GM19240 (cell line): ENCODE data around the gene HASPIN.
A peak's percentile ranks its signal among the peaks of the same experiment; 100 is the strongest.

Source experiments
- DNase-seq: peaks from one replicate; pipeline ENCODE4 v3.0.0; 2011; ENCODE audit warnings: low spot score; ENCODE audit not compliant: insufficient read length

HASPIN gene

DNA sequence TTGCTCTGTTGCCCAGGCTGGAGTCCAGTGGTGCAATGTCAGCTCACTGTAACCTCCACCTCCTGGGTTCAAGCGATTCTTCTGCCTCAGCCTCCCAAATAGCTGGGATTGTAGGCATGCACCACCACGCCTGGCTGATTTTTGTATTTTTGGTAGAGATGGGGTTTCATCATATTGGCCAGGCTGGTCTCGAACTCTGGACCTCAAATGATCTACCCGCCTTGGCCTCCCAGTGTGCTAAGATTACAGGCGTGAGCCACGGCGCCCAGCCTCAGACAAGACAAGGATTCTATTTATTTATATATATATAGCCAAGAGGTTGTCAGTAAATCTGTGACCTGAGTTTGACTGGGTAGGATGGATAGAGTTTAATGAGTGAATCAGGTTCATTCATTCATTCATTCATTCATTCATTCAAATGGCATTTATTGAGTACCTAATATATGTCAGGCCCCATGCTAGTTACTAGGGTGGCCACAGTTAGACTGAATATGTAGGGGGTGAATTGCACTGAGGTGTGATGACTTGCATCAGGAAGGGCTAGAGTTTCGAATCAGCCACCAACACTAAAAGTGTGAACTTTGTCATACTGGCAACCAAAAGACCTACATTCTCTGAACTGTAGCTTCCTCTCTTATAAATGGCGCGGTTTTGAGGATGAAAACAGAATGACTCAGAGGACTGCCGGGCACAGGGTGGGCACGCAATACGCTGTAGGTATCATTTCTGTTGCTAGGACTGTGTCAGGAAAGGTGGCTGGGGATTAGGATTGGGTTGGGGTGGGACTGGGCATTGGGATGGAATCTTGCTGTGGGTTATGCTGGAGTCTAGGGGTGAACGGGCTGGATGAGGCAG is 39.4 kb downstream of the HASPIN start:
- DNase-seq, result peak; percentile 60

DNA sequence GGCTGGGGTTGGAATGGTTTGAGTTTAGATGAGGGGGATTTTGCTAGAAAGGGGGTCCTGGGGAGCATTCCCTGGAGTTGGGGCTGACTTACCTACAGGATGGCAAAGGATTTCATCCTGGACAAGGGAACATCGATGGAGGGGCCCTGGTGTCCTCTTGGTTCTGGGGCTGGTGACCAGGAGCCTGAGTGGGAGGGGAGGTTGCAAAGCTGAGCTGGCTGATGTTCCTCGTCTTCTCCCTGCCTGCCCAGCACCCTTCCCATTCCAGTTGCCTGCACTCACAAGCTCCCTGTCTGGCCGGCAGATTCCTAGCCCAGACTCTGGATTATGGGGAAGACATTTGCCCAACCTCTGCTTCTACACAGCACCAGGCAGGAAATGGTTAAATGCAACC is 40.1 kb downstream of the HASPIN start:
- DNase-seq, result no peak

DNA sequence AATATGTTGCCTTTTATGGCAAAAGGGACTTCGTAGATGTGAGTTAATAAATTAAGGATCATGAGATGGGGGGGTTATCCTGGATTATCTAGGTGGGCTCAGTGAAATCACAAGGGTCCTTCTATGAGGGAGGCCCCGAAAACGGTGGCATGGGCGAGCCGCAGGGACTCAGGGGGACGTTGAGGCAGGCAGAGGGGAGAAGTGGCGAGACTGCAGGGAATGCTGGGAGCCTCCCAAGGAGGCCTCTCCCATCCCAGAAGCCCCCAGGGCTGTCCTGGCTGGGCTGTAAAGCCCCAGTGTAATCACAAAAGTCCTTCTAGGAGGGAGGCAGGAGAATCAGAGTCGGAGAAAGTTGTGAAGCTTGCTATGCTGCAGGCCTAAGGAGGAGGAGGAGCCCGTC is 42.3 kb downstream of the HASPIN start:
- DNase-seq, result no peak

DNA sequence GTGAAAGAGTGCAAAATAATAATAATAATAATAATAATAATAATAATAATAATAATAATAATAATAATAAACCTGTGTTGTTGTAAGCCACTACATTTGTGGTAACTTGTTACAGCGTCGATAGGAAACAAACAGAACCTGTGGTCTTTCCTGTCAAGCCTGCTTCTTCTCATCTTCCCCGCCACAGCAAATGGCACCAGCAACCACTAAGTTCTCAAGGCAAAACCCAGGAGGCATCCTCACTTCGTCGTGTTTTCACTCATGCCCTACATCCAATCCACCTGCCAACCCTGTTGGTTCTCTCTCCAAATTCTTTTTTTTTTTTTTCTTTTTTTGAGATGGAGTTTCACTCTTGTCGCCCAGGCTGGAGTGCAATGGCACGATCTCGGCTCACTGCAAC is 43.1 kb downstream of the HASPIN start:
- DNase-seq, result no peak

DNA sequence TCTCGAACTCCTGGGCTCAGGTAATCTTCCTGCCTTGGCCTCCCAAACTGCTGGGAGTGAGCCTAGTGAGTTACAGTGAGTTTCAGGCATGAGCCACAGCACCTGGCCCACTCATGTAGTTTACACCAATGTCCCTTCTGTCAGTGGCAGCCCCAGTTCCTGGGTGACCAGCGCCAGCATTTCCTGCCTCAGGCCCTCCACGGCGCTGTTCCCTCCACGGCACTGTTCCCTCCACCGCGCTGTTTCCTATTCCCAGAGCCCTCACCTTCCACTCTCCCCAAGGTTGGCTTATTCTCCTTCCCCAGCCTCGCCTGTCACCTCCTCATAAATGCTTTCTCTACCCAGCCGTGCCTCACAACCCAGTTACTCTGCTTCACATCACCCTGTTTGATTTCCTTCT is 44.6 kb downstream of the HASPIN start:
- DNase-seq, result no peak

DNA sequence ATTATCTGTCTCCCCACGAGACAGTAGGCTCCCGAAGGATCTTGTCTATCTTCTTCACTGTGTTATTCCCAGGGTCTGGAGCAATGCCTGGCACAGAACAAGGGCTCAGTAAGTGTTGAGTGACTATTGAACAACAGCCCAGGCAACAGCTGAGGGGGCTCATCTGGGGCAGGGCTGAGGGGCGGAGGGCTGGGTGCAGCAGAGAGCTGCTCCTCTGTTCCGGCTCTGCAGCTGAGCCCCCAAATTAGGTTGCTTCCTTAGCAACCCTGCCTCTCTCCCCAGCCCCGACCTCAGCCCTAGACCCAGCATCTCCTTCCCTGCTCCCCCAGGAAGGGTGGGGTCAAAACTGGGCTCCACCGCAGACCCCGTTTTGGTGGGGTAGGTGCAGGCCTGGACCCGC is 45.1 kb downstream of the HASPIN start:
- DNase-seq, result no peak

DNA sequence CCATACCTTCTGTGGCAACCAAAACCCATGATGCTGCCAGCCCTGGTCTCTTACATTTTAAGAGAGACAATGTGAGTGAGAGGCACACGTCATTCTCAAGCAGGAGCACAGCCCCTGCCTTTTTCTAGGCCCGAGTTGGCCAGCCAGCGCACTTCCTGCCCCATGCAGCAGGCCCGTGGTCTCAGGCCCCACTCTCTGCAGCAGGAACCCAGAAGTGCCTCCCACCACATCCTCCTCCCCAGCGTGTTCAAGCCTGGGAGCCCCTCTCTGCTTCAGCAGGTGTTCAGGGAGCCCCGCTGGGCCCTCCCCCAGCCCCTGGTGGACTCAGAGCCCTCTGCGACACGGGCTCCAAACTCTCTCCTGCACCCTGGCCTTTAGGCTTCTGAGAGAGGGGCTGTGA is 46.8 kb downstream of the HASPIN start:
- peak; percentile 14 for DNase-seq

DNA sequence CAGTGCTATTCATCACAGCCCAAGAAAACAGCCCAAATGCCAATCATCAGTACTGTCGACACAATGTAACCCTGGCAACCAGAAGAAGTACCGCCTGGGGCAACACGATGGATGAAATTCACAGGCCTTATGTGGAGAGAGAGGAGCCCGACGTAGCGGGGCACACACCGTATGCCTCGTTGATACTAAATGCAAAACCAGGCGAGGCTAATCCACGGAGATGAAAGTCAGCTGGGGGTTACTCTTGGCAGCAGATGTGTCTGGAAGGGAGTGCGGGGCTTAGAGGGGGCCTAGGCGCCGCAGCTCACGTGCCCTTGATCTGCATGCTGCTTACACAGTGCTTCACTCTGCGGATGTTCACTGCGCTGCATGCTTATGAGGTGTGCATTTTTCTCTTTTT is 47.4 kb downstream of the HASPIN start:
- no peak for DNase-seq

DNA sequence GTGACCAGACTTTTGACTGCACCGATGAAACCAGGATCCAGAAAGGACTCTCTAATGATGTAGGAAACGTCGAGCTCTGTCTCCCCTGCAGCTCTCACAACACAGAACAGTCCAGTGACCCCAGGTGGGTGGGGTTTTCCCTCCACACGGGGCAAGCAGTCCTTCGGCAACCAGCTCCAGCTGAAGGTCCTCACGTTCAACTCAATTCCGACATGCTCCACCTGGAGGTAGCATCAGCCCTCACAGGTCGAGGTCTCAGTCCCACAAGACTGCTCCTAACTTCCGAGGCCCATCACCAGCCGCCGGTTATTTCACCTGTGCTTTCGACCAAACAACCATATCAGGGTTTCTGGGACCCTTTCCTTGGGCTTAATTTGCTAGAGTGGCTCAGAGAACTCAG is 49.1 kb downstream of the HASPIN start:
- no peak for DNase-seq

DNA sequence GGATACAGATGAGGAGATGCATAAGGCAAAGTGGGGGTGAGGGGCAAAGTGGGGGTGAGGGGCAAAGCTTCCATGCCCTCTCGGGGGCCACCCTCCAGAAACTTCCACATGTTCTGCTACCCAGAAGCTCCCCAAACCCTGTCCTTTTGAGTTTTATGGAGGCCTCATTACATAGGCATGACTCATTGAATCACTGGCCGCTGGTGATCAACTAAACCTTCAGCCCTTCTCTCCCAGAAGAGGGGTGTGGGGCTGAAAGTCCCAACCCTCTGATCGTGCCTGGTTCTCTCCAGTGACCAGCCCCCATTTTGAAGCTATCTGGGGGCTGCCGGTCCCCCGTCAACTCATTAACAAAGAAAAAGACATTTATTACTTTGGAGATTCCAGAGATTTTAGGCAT is 49.8 kb downstream of the HASPIN start:
- DNase-seq, result no peak

DNA sequence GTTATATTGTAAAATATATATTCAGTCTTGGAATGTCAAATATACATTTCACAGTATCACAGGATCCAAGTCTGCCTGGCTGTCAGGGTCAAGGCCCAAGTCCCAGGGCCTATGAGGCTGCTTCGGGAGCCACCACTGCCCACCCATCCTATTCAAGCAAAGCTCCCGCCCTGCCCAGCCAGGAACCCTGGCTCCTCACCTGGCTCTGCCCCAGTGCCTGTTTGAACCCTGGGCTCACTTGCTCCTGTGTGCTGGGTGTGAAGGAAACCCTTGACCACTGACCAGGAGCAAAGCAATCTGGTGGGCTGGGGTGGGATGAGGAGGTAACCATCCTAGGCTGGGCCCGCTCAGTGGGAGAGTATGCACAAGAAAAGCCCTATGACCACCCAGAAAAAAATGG is 50.3 kb downstream of the HASPIN start:
- DNase-seq, result no peak
